ENCODE results near the gene EDEM2. TPM values are rescaled to one million over a fixed set of nuclear protein-coding genes. Genes with fewer than 3 reads are reported as not detected.
"Not testable (repeated sequence)": the region's sequence is repeated elsewhere in the genome, so short reads cannot be mapped to it uniquely, and the experiment has no call there.

The EDEM2 gene
- total RNA-seq, 2 experiments from 2014 or later = 29.7 to 30.5 TPM

DNA sequence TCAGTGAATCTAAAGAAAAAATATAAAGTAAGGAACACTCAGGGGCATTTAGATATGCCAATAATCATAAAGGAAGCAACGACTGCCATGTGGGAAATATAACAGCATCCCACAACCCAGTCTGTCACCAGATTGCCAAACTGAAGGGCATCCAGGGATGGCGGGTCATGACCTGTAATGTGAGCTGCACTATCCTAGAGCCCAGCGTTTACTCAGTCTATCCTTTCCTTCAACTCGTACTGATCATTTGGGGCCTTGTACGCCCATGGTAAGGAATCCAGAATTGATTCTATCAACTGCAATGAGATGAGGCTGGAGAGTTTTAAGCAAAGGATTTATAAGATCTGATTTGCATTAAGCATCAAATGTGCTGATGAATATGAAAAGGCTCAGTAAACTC, 59.8 kb downstream of the EDEM2 start:
- CTCF ChIA-PET = interaction anchor here (0.6 to 1.1 kb wide), 2 partner anchors 9 to 18 kb away, joined by 3 to 4 read pairs; no protein-coding TSS in a partner anchor
- POLR2A ChIA-PET = no interaction called here
- no peak for DNase-seq
- Mint-ChIP-seq H3K27me3 (no peaks in the 10 kb centered on the region), H3K36me3 (ENCODE audit: low read depth) (peaks cover 30% of the 10 kb centered on the region), H3K4me1 (peaks cover 58% of the 10 kb centered on the region), H3K4me3 (no peak overlapping the region), H3K9me3 (no peaks in the 10 kb centered on the region), H3K27ac (peak overlapping the region; percentile 44)

GRCh38 chr20:35085477-35086225, 61.5 kb downstream of the EDEM2 start:
- Mint-ChIP-seq H3K27ac (peak overlapping the region; percentile 75), H3K4me3 (no peak overlapping the region), H3K4me1 (peaks cover 55% of the 10 kb centered on the region), H3K36me3 (ENCODE audit: low read depth) (peaks cover 26% of the 10 kb centered on the region), H3K27me3 (no peaks in the 10 kb centered on the region), H3K9me3 (no peaks in the 10 kb centered on the region)
- ChIA-PET POLR2A (interaction anchor here (1.1 kb wide), 2 partner anchors 10 to 198 kb away, joined by 3 to 5 read pairs; no protein-coding TSS in a partner anchor), CTCF (interaction anchor here (0.6 to 1.4 kb wide), 4 partner anchors 11 to 22 kb away, joined by 3 to 9 read pairs (median 4); no protein-coding TSS in a partner anchor)
- no peak for DNase-seq

GRCh38 chr20:35084998-35085397, 62.1 kb downstream of the EDEM2 start:
- Mint-ChIP-seq H3K4me1 (peaks cover 56% of the 10 kb centered on the region), H3K4me3 (no peak overlapping the region)

GRCh38 chr20:35080348-35080642, 66.8 kb downstream of the EDEM2 start:
- H3K36me3 Mint-ChIP-seq (ENCODE audit: low read depth) = peaks cover 53% of the 10 kb centered on the region
- CTCF ChIA-PET = interaction anchor here (1.2 to 1.5 kb wide), 2 partner anchors 12 to 16 kb away, joined by 6 to 9 read pairs; partner anchors contain the start of gene TRPC4AP
- not testable (repeated sequence) for DNase-seq, H3K9me3 Mint-ChIP-seq, H3K27me3 Mint-ChIP-seq
- H3K27ac Mint-ChIP-seq = peak overlapping the region; percentile 67
- peak overlapping the region; percentile 56 for H3K4me3 Mint-ChIP-seq
- H3K4me1 Mint-ChIP-seq = peaks cover 38% of the 10 kb centered on the region
- POLR2A ChIA-PET = interaction anchor here (1.5 to 1.6 kb wide), 2 partner anchors 12 to 17 kb away, joined by 3 to 5 read pairs; partner anchors contain the start of gene TRPC4AP

More at GRCh38 chr20:35084998-35085397, 62.1 kb downstream of the EDEM2 start:
- no peaks in the 10 kb centered on the region for H3K27me3 Mint-ChIP-seq
- H3K9me3 Mint-ChIP-seq = no peaks in the 10 kb centered on the region
- H3K27ac Mint-ChIP-seq = peak overlapping the region; percentile 75
- POLR2A ChIA-PET = interaction anchor here (1.1 kb wide), 2 partner anchors 11 to 199 kb away, joined by 3 to 5 read pairs; no protein-coding TSS in a partner anchor
- CTCF ChIA-PET = interaction anchor here (0.6 to 1.4 kb wide), 5 partner anchors 10 to 83 kb away, joined by 3 to 9 read pairs (median 3); no protein-coding TSS in a partner anchor
- DNase-seq = no peak
- peaks cover 23% of the 10 kb centered on the region for H3K36me3 Mint-ChIP-seq (ENCODE audit: low read depth)

GRCh38 chr20:35079472-35080347, 67.4 kb downstream of the EDEM2 start:
- Mint-ChIP-seq H3K4me1 (peaks cover 33% of the 10 kb centered on the region), H3K9me3 (peaks cover under 1% of the 10 kb centered on the region), H3K27me3 (no peaks in the 10 kb centered on the region), H3K4me3 (peak overlapping the region; percentile 59), H3K27ac (peak overlapping the region; percentile 67), H3K36me3 (ENCODE audit: low read depth) (peaks cover 53% of the 10 kb centered on the region)
- ChIA-PET CTCF (interaction anchor here (0.7 to 1.5 kb wide), 3 partner anchors 12 to 203 kb away, joined by 3 to 9 read pairs (median 6); partner anchors contain the start of gene TRPC4AP), POLR2A (interaction anchor here (0.9 to 1.6 kb wide), 4 partner anchors 13 to 255 kb away, joined by 3 to 5 read pairs (median 4); partner anchors contain the start of gene TRPC4AP)
- DNase-seq = no peak

GRCh38 chr20:35077872-35078271, 69.3 kb downstream of the EDEM2 start:
- no peak overlapping the region for H3K27ac Mint-ChIP-seq
- H3K9me3 Mint-ChIP-seq = peaks cover 14% of the 10 kb centered on the region
- POLR2A ChIA-PET = no interaction called here
- CTCF ChIA-PET = no interaction called here
- H3K36me3 Mint-ChIP-seq (ENCODE audit: low read depth) = peaks cover 61% of the 10 kb centered on the region
- H3K4me1 Mint-ChIP-seq = peaks cover 29% of the 10 kb centered on the region
- H3K4me3 Mint-ChIP-seq = no peak overlapping the region
- H3K27me3 Mint-ChIP-seq = no peaks in the 10 kb centered on the region
- DNase-seq = no peak

DNA sequence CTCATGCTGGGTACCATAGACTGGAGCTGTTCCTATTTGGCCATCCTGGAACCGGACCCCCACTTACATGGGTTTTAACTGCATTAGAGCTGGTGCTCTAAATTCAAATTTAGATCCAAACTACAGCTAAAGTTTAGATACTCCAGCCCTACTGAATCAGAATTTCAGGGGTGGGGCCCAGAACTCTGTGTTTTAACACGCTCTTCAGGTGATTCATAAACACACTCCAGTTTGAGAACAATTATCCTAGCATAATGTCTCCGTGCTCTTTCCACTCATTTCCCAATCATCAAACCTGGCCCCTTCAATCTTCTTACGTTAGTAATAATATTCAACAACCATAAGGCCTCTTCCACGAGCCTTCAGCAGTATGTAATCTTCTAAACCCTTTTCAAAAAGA, 69.8 kb downstream of the EDEM2 start:
- Mint-ChIP-seq H3K27me3 (no peaks in the 10 kb centered on the region), H3K9me3 (peaks cover 18% of the 10 kb centered on the region), H3K4me3 (no peak overlapping the region), H3K27ac (no peak overlapping the region), H3K4me1 (peaks cover 27% of the 10 kb centered on the region), H3K36me3 (ENCODE audit: low read depth) (peaks cover 64% of the 10 kb centered on the region)
- DNase-seq = no peak
- POLR2A ChIA-PET = no interaction called here
- CTCF ChIA-PET = no interaction called here

- H3K27ac Mint-ChIP-seq, H3K4me3 Mint-ChIP-seq, DNase-seq, POLR2A ChIA-PET, CTCF ChIA-PET, H3K27me3 Mint-ChIP-seq: not testable (repeated sequence)
- peaks cover 44% of the 10 kb centered on the region for H3K4me1 Mint-ChIP-seq
- peaks cover 83% of the 10 kb centered on the region for H3K36me3 Mint-ChIP-seq (ENCODE audit: low read depth)
- peaks cover 24% of the 10 kb centered on the region for H3K9me3 Mint-ChIP-seq
Measured at GRCh38 chr20:35071436-35072153, 75.5 kb downstream of the EDEM2 start.

- H3K4me1 Mint-ChIP-seq = peaks cover 70% of the 10 kb centered on the region
- H3K27ac Mint-ChIP-seq = no peak overlapping the region
- ChIA-PET POLR2A (no interaction called here), CTCF (no interaction called here)
- no peaks in the 10 kb centered on the region for H3K27me3 Mint-ChIP-seq
- peaks cover 71% of the 10 kb centered on the region for H3K36me3 Mint-ChIP-seq (ENCODE audit: low read depth)
- DNase-seq = no peak
- H3K4me3 Mint-ChIP-seq = no peak overlapping the region
- no peaks in the 10 kb centered on the region for H3K9me3 Mint-ChIP-seq
Measured at GRCh38 chr20:35066194-35066593, 80.9 kb downstream of the EDEM2 start.

Other genes starting within 250 kb of the EDEM2 start
- gene GSS, start 191.5 kb downstream of the EDEM2 start, total RNA-seq = 10 to 100 TPM; 54.2 to 60.0 TPM
- gene MYH7B, start 191.5 kb downstream of the EDEM2 start, total RNA-seq = under 1 TPM; 0.08 to 0.15 TPM
- 10 to 100 TPM; 63.5 to 65.7 TPM for gene TRPC4AP, start 54.5 kb downstream of the EDEM2 start, total RNA-seq
- under 1 TPM; 0.88 to 0.95 TPM for gene PROCR, start 24.7 kb upstream of the EDEM2 start, total RNA-seq
- not detected for gene MMP24, start 79.4 kb upstream of the EDEM2 start, total RNA-seq
- gene MMP24OS, start 130.8 kb upstream of the EDEM2 start, total RNA-seq = 10 to 100 TPM; 45.6 to 48.7 TPM
- gene EIF6, start 137.4 kb upstream of the EDEM2 start, total RNA-seq = 10 to 100 TPM; 86.1 to 91.3 TPM
- not detected for gene FAM83C, start 145.1 kb upstream of the EDEM2 start, total RNA-seq